NCI-H345 treated with DMSO at 0.1 percent for 48 hours (cell line): ENCODE results near the gene RHBDL3.
"Not testable (repeated sequence)": the region's sequence is repeated elsewhere in the genome, so short reads cannot be mapped to it uniquely, and the experiment has no call there.

Source experiments
- DNase-seq: peaks from one replicate; lab custom pipeline; 2025; ENCODE audit not compliant: unreplicated experiment; lab: John Stamatoyannopoulos, UW

Gene RHBDL3

DNA sequence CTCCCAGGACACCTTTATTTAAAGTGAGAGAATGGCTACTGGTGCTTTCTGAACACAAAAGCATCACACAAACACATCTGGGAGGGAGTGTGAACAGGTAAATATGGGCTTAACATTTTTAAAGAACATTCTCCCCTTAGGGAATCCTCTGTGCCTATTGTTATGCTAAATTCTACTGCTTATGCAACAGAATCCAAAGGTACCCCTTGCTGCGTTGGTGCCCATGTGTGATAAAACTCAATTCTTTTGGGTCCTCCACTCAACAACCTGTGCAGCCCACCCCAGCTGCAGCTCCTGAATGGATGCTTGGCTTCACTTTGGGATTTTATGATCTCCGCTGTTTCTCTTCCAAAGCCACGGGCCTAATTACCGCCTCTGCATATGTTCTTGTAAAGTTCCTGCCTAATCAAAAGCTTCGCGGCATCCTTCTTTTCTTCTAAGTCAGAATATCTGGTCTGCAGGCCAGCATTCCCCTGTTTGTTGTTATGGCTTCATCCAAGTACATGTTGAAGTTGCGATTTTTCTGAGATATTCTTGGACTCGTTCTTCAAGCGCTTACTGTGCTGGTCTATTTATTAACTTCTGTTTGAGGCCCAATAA lies 23.9 kb downstream of the RHBDL3 start:
- peak; percentile 62 for DNase-seq

DNA sequence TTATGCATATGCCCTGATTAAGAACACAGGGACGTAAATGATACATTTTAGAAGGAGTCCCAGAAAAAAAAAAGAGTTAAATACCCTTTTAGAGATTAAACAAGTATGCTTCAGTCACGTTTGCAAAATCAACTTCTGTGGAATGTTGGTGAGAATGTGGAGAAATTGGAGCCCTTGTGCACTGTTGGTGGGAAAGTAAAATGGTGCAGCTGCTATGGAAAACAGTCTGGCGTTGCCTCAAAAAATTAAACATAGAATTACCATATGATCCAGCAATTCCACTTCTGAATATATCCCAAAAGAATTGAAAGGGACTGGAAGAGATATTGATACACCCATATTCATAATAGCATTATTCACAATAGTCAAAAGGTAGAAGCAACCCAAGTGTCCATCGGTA lies 26.5 kb downstream of the RHBDL3 start:
- DNase-seq: no peak

DNA sequence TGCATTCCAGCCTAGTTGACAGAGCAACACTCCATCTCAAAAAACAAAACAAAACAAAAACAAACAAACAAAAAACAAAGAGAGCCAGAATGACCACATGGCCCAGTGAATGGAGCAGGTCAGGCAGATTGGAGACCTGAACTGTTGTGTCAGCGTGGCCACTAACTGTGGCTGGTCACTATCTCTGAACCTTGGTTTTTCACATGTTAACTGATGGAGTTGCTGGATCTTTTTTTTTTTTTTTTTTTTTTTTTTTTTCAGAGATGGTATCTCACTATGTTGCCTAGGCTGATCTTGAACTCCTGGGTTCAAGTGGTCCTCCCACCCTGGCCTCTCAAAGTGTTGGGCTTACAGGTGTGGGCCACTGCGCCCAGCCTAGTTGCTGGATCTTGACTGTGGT lies 31.8 kb downstream of the RHBDL3 start:
- no peak for DNase-seq

DNA sequence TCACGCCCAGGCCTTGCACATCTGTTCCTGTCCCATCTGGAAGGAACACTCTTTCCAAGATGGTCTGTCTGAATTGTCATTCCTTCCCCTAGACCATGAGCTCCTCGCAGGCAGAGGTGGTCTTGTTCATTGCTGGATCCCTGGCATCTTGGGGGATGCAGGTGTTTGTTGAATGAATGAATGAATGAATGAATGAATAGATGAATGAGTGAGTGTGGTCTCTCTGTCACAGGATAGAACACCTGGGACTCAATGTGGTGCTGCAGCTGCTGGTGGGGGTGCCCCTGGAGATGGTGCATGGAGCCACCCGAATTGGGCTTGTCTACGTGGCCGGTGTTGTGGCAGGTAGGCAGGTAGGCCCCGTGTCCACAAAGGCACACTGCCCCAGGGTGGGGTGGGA lies 32.2 kb downstream of the RHBDL3 start:
- no peak for DNase-seq

DNA sequence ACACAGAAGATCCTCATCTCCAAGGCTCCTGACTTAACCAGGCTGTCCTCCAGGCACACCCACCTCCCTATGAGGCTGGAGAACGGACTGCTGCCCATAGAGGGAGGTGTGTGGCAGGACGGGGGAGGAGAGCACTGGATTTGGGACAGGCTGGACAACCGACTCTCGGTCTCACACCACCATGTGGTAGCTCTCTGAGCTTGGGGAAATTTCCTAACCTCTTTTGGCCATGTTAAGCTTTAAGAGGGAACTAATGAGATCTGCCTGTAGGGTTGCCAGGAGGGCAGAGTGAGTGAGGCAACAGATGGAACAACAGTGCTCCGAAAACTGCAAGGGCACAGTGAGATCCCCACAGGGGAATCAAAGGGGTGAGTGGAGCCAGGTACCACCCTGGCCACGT lies 32.7 kb downstream of the RHBDL3 start:
- no peak for DNase-seq

DNA sequence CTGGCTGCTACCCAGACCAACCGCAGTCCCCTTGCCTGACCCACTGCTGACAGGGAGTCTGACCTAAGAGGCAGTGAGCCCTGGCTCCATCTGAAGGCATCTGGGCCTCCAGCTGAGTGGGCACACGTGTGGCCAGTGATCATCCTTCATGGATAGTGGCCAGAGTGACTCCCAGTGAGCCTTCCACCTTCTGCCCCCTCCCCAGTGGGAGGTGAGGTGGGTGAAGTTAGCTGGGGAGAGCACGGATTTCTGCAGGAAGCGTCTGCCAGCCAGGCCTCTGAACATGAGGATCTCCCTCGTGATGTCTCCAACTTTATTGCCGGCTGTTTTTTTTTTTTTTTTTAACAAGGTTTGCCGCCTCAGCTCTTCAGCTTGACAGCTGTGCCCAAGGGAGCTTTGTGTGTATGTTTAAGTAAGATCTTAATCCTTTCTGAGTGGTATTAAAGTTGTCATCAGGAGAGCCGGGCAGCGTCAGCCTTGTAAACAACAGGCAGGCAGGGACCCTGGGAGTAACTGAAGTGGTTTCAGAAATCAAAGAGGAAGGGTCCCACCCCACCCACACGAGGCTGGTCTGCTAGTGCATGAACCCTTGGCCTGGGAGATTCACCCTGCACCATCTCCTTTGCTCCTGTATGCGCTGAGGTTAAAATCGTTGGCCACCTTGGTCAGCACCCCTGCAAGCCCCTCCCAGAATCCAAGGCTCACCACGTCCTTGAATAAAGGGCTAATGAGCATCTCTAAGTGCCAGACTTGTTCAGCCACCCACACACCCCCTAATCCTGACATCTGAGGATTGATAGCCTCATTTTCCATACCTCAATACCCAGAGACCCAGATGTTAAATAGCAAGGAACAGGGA lies 33.3 kb downstream of the RHBDL3 start:
- DNase-seq: peak; percentile 36

DNA sequence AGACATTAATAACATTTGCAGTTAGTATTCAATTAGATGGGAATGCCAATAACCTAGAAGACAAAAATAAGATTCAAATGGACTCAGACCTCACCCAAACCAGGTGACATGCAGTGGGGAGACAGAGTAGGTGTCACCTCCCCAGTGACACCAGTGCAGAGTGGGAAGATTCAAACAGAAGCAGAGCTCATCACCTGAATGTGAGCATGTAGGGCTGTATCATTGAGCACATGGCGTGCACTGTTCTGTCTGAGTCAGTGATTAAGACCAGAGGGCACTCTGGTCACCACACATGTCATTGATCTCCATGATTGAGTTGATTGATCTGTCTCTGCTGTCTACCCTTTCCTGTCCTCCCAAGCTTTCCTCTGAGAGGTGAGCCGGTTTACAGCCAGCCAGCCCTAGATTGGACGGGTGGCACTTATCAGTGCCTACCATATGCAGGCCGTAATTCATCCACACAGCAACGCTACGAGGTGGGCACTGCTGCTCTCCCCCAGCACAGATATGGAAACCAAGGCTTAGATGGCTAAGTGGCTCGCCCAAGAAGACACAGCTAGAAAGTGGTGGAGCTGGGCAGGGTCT lies 34.0 kb downstream of the RHBDL3 start:
- no peak for DNase-seq

DNA sequence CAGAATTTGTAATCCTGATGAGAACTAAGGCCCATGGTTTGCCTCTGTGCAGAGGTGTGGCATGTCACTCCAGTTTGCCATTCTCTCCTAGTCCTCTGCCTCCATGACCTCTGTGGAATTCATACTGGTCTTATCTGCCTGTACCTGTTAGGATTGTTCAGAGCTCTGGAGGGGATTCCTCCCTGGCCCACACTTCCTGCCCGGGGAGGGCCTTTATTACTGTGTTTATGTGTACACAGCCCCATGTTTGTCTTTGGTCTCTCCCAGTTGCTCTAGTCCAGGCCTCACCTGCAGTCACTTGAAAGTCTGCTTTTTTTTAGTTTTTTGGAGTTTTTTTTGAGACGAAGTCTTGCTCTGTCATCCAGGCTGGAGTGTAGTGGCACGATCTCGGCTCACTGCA lies 36.4 kb downstream of the RHBDL3 start:
- DNase-seq: no peak

DNA sequence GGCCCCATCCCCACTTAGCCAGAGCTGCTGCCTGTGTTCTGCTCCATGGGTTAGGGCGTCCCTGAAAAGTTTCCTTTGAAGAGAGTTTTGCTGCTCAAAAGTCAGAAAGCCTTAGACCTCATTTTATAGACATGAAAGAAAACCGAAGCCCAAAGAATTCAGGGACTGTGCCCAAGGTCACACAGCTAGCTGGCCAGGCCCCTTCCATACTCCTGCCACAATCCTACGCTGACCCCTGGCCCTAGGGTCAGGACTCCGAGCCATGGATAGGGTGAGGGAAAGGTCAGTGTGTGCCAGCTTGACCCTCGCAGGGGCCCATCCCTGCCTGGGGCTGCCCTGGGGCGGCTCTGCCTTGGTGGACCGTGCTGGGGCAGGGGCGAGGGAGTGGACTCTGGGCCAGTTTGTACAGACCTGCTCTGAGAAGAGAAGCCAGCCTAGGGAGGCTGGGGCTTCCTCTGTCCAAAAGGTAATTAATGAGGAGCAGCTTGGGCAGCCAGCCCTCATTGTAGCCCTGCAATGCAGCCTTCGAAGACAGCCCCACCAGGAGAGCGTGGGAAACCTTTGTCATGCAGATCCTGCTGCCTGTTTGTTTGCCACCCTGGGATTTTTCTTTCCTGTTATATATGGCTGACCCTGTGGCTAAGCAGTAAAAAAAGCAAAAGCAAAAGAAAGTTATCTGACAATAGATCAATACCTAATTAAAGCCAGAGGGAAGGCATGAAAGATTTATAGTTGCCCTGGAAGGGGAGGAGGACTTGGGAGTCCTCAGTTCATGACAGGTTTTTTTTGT lies 37.4 kb downstream of the RHBDL3 start:
- no peak for DNase-seq

DNA sequence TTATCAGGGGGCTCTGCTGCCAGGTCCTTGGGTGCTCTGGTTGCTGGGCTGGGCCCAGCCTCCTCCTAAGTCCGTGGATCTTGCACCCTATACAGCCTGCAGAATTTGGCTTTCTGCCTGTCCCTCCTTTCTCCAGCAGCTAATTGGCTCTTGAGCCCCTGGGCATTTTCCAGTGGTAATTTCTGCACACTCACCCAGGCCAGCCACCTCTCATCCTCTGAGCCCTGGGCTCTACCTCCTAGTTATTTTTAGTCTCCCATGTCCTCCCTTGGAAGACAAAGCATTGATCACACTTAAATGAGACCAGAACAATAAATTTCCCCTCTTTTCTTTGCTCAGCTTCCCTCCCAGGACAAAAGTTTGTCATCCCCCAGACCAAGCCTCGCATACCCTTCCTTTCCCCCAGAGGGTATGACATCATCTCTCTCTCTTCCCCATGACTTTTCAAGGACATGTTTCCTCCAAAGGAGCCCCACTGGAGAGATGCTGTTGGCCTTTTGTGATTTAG lies 38.2 kb downstream of the RHBDL3 start:
- DNase-seq: no peak

DNA sequence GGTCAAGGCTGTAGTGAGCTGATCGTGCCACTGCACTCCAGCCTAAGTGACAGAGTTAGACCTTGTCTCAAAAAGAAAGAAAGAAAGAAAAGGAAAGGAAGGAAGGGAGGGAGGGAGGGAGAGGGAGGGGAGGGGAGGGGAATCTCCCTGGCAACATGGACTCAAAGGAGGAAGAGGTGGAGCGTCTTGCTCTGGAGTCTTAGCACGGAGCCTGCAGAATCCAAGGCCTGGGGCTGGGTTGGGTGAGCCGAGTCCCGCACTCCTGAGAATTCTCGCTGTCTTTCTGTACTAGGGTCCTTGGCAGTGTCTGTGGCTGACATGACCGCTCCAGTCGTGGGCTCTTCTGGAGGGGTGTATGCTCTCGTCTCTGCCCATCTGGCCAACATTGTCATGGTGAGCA lies 39.4 kb downstream of the RHBDL3 start:
- DNase-seq: no peak

DNA sequence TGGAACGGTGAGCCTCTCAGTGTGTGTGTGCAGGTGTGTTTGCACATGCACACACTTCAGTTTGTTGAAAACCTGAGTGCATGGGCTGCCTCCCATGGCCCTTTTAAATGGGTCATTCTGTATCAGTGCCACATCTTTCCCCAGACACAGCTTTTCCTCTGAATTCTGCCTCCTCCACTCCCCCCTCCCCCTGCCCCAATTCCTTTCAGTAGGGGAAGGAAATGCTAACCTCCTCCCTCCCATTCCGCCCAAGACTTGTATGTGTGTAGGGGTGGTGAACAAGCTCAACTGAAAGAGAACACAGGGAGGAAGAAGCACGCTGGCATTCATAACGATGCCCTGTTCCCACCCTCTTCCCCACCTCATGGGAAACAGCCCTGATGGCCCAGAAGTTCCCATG lies 42.0 kb downstream of the RHBDL3 start:
- DNase-seq: no peak

DNA sequence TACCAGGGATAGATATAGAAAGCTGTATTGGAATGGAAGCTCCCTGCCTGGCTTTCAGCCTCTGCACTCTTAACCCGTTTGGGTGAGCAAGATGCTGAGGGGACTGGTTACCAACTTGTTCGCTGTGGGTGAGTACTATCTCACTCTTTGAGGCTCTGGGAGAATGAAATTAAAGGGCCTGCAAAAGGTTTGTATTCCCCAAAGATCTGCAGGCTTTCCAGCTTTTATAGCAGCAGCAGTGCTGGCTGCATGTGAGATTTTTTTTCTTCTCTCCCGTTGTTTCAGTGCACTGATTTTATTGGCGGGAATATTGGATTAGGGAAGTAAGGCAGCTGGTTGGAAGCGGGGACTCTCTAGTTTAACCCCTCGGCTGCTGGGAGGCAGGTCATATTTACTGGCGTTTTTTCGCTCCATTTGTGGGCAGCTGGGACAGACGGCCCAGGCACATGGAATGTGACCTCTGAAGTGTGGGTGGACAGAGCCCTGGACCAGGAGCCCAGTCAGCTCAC lies 45.5 kb downstream of the RHBDL3 start:
- no peak for DNase-seq

DNA sequence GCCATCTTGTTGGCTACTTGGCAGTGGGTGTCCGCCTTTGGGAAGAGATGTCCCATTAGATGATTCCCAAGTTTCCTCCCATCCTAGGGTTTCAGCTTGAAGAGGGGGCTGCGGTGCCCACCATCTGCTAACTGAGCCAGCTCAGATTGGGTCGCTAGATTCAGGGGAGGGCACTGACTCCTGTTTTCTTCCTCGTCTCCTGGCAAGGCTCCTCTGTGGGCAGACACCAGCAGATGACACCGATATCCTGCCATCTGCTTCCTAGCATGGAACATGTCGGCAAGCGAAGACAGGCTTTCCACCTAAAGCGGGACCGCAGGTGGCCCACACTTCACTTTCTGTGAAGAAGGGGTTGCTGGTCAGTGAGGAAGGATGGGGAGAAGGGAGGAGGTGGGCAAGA lies 49.0 kb downstream of the RHBDL3 start:
- DNase-seq: no peak

DNA sequence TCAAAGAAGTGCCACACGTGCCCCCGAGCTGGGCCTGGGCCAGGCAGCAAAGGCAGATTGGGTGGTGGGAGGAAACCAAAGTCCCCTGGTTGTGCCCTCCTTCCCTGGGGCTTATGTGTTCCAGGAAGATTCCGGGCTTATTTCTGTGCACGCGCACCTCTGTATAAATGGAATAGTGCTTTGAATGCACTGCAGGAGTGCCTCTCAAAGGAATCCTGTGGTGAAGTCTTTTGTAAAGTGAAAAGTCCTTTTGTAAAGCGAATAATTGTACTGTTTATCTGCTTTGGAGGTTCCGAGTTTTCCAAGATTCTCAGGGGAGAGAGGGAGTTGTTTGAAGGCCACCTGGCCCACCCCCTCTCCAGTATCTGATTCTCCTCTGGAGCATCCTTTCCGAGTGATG lies 49.5 kb downstream of the RHBDL3 start:
- DNase-seq: peak; percentile 92

DNA sequence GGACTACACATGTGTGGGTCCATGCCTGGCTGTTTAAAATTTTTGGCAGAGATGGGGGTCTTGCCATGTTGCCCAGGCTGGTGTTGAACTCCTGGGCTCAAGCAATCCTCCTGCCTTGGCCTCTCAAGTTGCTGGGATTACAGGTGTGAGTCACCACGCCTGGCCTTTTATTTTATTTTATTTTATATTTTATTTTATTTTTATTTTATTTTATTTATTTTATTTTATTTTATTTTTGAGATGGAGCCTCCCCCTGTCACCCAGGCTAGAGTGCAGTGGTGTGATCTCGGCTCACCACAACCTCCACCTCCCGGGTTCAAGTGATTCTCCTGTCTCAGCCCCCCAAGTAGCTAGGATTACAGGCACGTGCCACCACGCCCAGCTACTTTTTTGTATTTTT lies 51.0 kb downstream of the RHBDL3 start:
- DNase-seq: not testable (repeated sequence)

DNA sequence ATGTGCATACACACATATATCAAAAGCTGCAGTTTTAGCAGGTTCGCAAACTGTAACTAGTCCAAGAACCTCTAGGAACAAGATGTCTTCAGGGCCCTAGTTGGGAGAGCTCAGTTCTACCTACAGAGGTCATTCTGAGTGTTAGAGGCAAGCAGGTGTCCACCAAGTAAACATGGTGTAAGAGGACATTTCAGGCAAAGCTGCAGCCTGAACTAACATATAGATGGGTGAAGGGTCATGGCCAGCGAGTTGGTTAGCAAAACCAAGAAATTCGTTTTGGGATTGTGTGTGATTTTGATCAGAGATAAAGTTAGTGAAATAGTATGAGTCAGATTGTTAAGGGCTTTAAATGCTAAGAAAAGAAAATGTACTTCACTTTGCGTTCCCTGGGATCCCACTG lies 51.7 kb downstream of the RHBDL3 start:
- no peak for DNase-seq

DNA sequence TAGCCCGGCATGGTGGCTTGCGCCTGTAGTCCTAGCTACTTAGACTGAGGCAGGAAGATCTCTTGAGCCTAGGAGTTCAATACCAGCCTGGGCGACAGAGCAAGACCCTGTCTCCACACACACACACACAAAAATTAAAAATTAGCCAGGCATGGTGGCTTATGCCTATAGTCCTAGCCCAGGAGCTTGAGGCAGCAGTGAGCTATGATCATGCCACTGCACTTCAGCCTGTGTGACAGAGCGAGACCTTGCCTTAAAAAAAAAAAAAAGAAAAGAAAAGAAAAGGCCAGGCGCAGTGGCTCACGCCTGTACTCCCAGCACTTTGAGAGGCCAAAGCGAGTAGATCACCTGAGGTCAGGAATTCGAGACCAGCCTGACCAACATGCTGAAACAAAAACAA lies 52.4 kb downstream of the RHBDL3 start:
- DNase-seq: no peak

DNA sequence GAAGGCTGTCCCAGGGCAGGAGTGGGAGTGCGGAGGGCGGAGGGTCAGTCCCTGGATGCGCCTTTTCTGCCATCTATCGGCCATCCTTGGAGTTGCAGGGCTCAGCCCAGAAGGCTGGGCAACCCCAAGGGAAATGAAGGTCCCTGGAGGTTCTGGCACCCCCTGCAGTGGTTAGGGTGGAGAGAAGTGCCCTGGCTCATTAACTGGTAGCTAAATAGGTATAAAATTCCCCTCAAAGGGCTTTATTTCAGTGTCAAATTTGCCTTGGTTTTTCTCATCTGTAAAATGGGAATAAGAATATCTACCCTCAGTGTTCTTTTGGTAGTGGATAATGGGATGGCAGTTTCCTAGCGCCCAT lies 53.9 kb downstream of the RHBDL3 start:
- DNase-seq: peak; percentile 54

DNA sequence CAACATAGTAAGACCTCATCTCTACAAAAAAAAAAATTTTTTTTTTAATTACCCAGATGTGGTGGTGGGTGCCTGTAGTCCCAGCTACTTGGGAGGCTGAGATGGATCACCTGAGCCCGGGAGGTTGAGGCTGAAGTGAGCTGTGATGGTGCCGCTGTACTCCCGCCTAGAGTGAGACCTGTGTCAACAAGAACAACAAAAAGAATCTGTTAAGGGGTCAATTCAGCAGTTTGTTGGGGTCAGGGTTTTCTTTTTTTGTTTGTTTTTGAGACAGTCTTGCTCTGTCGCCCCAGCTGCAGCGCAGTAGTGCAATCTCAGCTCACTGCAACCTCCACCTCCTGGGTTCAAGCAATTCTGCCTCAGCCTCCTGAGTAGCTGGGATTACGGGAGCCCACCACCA lies 54.4 kb downstream of the RHBDL3 start:
- not testable (repeated sequence) for DNase-seq

DNA sequence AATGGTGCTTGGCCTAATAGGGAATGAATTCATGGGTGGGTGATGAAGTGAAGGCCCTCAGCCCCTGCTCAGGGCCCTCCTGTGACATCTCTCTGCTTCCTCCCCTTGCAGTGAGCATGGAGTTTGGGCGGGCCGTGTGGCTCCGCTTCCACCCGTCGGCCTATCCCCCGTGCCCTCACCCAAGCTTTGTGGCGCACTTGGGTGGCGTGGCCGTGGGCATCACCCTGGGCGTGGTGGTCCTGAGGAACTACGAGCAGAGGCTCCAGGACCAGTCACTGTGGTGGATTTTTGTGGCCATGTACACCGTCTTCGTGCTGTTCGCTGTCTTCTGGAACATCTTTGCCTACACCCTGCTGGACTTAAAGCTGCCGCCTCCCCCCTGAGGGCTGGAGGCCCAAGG lies 55.2 kb downstream of the RHBDL3 start:
- DNase-seq: no peak
